Ovary (tissue), 9 donors: ENCODE results near the gene SIRPA. TPM values are rescaled to one million over a fixed set of nuclear protein-coding genes. Genes with fewer than 3 reads are reported as not detected.
"Not testable (repeated sequence)": the region's sequence is repeated elsewhere in the genome, so short reads cannot be mapped to it uniquely, and the experiment has no call there.

Source experiments
- DNase-seq, 5 donors: peaks; one replicate each; pipeline ENCODE4 v3.0.0-alpha.2; 2019 to 2020
- H3K27ac ChIP-seq, 2 donors: fragments of 200-600 bp; one replicate each; pipeline versions ENCODE4 v1.5.1 to v1.8.0; 2019 to 2022
- H3K27me3 ChIP-seq: fragments of 200-600 bp; one replicate; pipeline ENCODE4 v1.8.0; 2022
- H3K36me3 ChIP-seq: fragments of 200-600 bp; sonication (generic); one replicate; pipeline ENCODE4 v1.5.1; 2019
- H3K4me1 ChIP-seq: one replicate; pipeline ENCODE4 v1.8.1; 2013; ENCODE audit warnings: mild to moderate bottlenecking, moderate library complexity; ENCODE audit not compliant: insufficient read depth
- H3K4me3 ChIP-seq: fragments of 200-600 bp; sonication (generic); one replicate; pipeline ENCODE4 v1.5.1; 2017
- H3K9me3 ChIP-seq, 2 donors: fragments of 200-600 bp in 1 of 2; sonication (generic) in 1 of 2; one replicate each; pipeline versions ENCODE4 v1.5.1 to v1.8.1; 2013 to 2019; ENCODE audit warnings: mild to moderate bottlenecking in 1 of 2, moderate library complexity in 1 of 2
- EP300 ChIP-seq: sonication (generic); formaldehyde crosslinking; IDR thresholded peaks from one replicate; pipeline ENCODE4 v1.6.1; 2017; ENCODE audit warnings: antibody characterized with exemption
- POLR2A ChIP-seq: fragments of 450-650 bp; IDR thresholded peaks from one replicate; pipeline ENCODE4 v1.6.1; 2017; ENCODE audit warnings: antibody characterized with exemption, mild to moderate bottlenecking, moderate library complexity
- WGBS, 3 donors: extraction: QIAGEN DNeasy Blood & Tissue Kit in 1 of 3; methylation state at CpG; one replicate each; pipeline versions ENCODE4 v1.1.5 to v1.1.7; 2013 to 2017; 5-methylcytosine and 5-hydroxymethylcytosine counted together
- intact Hi-C, 4 donors: fragments of 100-400 bp; cut with DNase I; formaldehyde crosslinking; loops; one replicate each; pipeline versions ENCODE4 v1.11.0 to v1.15.1; 2022 to 2023
- polyA plus RNA-seq, 2 donors: library from polyadenylated mRNA; stranded (reverse); fragments of 200-250 nt in 1 of 2; fragments of 350-450 nt in 1 of 2; fragmentation: Illumina TruSeq in 1 of 2; extraction: RNeasy Lipid Tissue Mini Kit (QIAGEN cat#74804) in 1 of 2; gene quantifications; one replicate each; pipeline ENCODE4 v1.2.3, GENCODE V29; 2013 to 2014
- total RNA-seq, 7 donors: library from RNA; depleted of rRNA in 2 of 7; stranded (reverse); fragments of >200 nt in 2 of 7; fragmentation: NEBNext Ultra II Directional in 3 of 7; extraction: Animal tissue kit (Norgen Biotek cat#: 25700) in 3 of 7; gene quantifications; one replicate each; pipeline versions ENCODE4 v1.1.0 to v1.2.4, GENCODE V29; 2016 to 2023
- TF ChIP-seq, protein P1 (sequence below), 3 donors: fragments of 450-650 bp in 2 of 3; fragments of 200-600 bp in 1 of 3; IDR thresholded peaks; one replicate each; pipeline versions ENCODE4 v1.5.1 to v1.8.0; 2016 to 2022; ENCODE audit warnings: antibody characterized with exemption in 3 of 3, mild to moderate bottlenecking in 1 of 3
- donor health status: DM: no; HTN: no; CAD: no; lungs with moderate emphysema.
- donor health status: DM: no; HTN: no; CAD: no.
- donor health status: Bipolar disorder and iron deficiency.
- donor health status: DM: yes; HTN: yes; CAD: no.
- donor health status: DM: no; HTN: no; CAD: no.
- donor health status: DM: yes; HTN: yes; CAD: no.

Gene SIRPA
- total and polyA plus RNA-seq, 9 donors, result 15.7 to 45.6 (median 28.3) TPM

GRCh38 chr20:1920826-1921225 lies 25.6 kb downstream of the SIRPA start:
- no peaks in the 10 kb centered on the region for H3K4me1 ChIP-seq
- H3K9me3 ChIP-seq, result no peaks in the 10 kb centered on the region
- no peaks in the 10 kb centered on the region for H3K36me3 ChIP-seq
- no peak overlapping the region for H3K4me3 ChIP-seq
- no peak for TF ChIP-seq POLR2A
- TF ChIP-seq, protein P1, sequence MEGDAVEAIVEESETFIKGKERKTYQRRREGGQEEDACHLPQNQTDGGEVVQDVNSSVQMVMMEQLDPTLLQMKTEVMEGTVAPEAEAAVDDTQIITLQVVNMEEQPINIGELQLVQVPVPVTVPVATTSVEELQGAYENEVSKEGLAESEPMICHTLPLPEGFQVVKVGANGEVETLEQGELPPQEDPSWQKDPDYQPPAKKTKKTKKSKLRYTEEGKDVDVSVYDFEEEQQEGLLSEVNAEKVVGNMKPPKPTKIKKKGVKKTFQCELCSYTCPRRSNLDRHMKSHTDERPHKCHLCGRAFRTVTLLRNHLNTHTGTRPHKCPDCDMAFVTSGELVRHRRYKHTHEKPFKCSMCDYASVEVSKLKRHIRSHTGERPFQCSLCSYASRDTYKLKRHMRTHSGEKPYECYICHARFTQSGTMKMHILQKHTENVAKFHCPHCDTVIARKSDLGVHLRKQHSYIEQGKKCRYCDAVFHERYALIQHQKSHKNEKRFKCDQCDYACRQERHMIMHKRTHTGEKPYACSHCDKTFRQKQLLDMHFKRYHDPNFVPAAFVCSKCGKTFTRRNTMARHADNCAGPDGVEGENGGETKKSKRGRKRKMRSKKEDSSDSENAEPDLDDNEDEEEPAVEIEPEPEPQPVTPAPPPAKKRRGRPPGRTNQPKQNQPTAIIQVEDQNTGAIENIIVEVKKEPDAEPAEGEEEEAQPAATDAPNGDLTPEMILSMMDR (IDR thresholded peaks at IDR 0.05), result no peak
- no peak for TF ChIP-seq EP300
- no peaks in the 10 kb centered on the region for H3K27me3 ChIP-seq
- DNase-seq, result no peak
- H3K27ac ChIP-seq, result no peak overlapping the region
- 69 to 78% (median 74%) methylated on average over 6 of the region's 6 CpGs for WGBS, 3 donors
- intact Hi-C loops, result no loop called here

GRCh38 chr20:1921985-1922384 lies 26.8 kb downstream of the SIRPA start:
- H3K4me1 ChIP-seq, H3K36me3 ChIP-seq, H3K4me3 ChIP-seq, H3K9me3 ChIP-seq, intact Hi-C loops, DNase-seq, H3K27me3 ChIP-seq, H3K27ac ChIP-seq: not testable (repeated sequence)
- 40 to 81% (median 72%) methylated on average over 1 to 4 of the region's 4 CpGs for WGBS, 3 donors

- Histone ChIP-seq H3K27ac (no peak overlapping the region), H3K9me3 (no peaks in the 10 kb centered on the region), H3K4me1 (no peaks in the 10 kb centered on the region), H3K4me3 (no peak overlapping the region), H3K27me3 (no peaks in the 10 kb centered on the region), H3K36me3 (no peaks in the 10 kb centered on the region)
- no peak for DNase-seq
- intact Hi-C loops, result no loop called here
- TF ChIP-seq, protein P1 (IDR thresholded peaks at IDR 0.05), result no peak
- TF ChIP-seq EP300 (no peak), POLR2A (no peak)
These were observed 27.6 kb downstream of the SIRPA start for GRCh38 chr20:1922786-1923185.

- no peak overlapping the region for H3K4me3 ChIP-seq
- DNase-seq, result no peak
- intact Hi-C loops, result loop anchor here in 1 of 4 donors (2.0 kb wide), 1 partner anchor 22 kb away; no protein-coding TSS in a partner anchor
- no peak overlapping the region for H3K27ac ChIP-seq
- 88 to 90% (median 89%) methylated on average over 13 of the region's 13 CpGs for WGBS, 3 donors
- no peaks in the 10 kb centered on the region for H3K4me1 ChIP-seq
- no peaks in the 10 kb centered on the region for H3K36me3 ChIP-seq
- no peaks in the 10 kb centered on the region for H3K27me3 ChIP-seq
- H3K9me3 ChIP-seq, result no peaks in the 10 kb centered on the region
- TF ChIP-seq EP300 (no peak), POLR2A (no peak)
- TF ChIP-seq, protein P1 (IDR thresholded peaks at IDR 0.05), result no peak
These were observed 30.0 kb downstream of the SIRPA start for GRCh38 chr20:1924910-1925861.

GRCh38 chr20:1926237-1926636 lies 31.0 kb downstream of the SIRPA start:
- Histone ChIP-seq H3K4me3 (no peak overlapping the region), H3K27ac (no peak overlapping the region), H3K9me3 (no peaks in the 10 kb centered on the region), H3K36me3 (no peaks in the 10 kb centered on the region), H3K4me1 (no peaks in the 10 kb centered on the region), H3K27me3 (no peaks in the 10 kb centered on the region)
- 81 to 85% (median 85%) methylated on average over 5 of the region's 5 CpGs for WGBS, 3 donors
- no peak for DNase-seq
- TF ChIP-seq EP300 (no peak), POLR2A (no peak)
- TF ChIP-seq, protein P1 (IDR thresholded peaks at IDR 0.05), result no peak
- intact Hi-C loops, result no loop called here
